NCI-H446 treated with DMSO at 0.1 percent for 48 hours (cell line): ENCODE results near the gene ARID1B.

Experiments
- DNase-seq: peaks from one replicate; lab custom pipeline; 2025; lab: John Stamatoyannopoulos, UW

The ARID1B gene

GRCh38 chr6:157226761-157227160 lies 449.6 kb downstream of the ARID1B start:
- no peak for DNase-seq

- DNase-seq = no peak
Measured at GRCh38 chr6:157227202-157228166, 450.3 kb downstream of the ARID1B start.

- no peak for DNase-seq
Measured at GRCh38 chr6:157228426-157229131, 451.4 kb downstream of the ARID1B start.

GRCh38 chr6:157229132-157229618 lies 452.0 kb downstream of the ARID1B start:
- no peak for DNase-seq

- no peak for DNase-seq
Measured at GRCh38 chr6:157229713-157230112, 452.5 kb downstream of the ARID1B start.

GRCh38 chr6:157230910-157231309 lies 453.7 kb downstream of the ARID1B start:
- no peak for DNase-seq

GRCh38 chr6:157232161-157232895 lies 455.1 kb downstream of the ARID1B start:
- no peak for DNase-seq

GRCh38 chr6:157233156-157233555 lies 456.0 kb downstream of the ARID1B start:
- DNase-seq = no peak

- no peak for DNase-seq
Measured at GRCh38 chr6:157233686-157234085, 456.5 kb downstream of the ARID1B start.

- no peak for DNase-seq
Measured at GRCh38 chr6:157235600-157236039, 458.4 kb downstream of the ARID1B start.

- no peak for DNase-seq
Measured at GRCh38 chr6:157236040-157236725, 459.0 kb downstream of the ARID1B start.

GRCh38 chr6:157238346-157238745 lies 461.2 kb downstream of the ARID1B start:
- no peak for DNase-seq

- no peak for DNase-seq
Measured at GRCh38 chr6:157239148-157239547, 462.0 kb downstream of the ARID1B start.

GRCh38 chr6:157239671-157240058 lies 462.5 kb downstream of the ARID1B start:
- DNase-seq = no peak

GRCh38 chr6:157240059-157240959 lies 463.1 kb downstream of the ARID1B start:
- peak; percentile 8 for DNase-seq

GRCh38 chr6:157240960-157241311 lies 463.8 kb downstream of the ARID1B start:
- no peak for DNase-seq

- no peak for DNase-seq
Measured at GRCh38 chr6:157242791-157243190, 465.6 kb downstream of the ARID1B start.

- DNase-seq = no peak
Measured at GRCh38 chr6:157244175-157244574, 467.0 kb downstream of the ARID1B start.

- DNase-seq = no peak
Measured at GRCh38 chr6:157244780-157245179, 467.6 kb downstream of the ARID1B start.

GRCh38 chr6:157245436-157245835 lies 468.3 kb downstream of the ARID1B start:
- no peak for DNase-seq
